GM18520 (cell line): Measurements from ENCODE around the gene PSMD13.

ENCODE experiments used
- ATAC-seq: cut with Tn5 transposase; IDR thresholded peaks from one replicate; pipeline ENCODE4 v1.9.1; 2021; ENCODE audit not compliant: unreplicated experiment

Gene PSMD13

GRCh38 chr11:270451-271318, 33.9 kb downstream of the PSMD13 start:
- ATAC-seq = no peak

- ATAC-seq = no peak
These were observed 34.5 kb downstream of the PSMD13 start for GRCh38 chr11:271319-271715.

GRCh38 chr11:272195-272930, 35.6 kb downstream of the PSMD13 start:
- ATAC-seq = no peak

GRCh38 chr11:272931-273198, 36.1 kb downstream of the PSMD13 start:
- no peak for ATAC-seq

- ATAC-seq = no peak
These were observed 39.4 kb downstream of the PSMD13 start for GRCh38 chr11:276219-276618.

GRCh38 chr11:278001-278951, 41.5 kb downstream of the PSMD13 start, which contains the start of gene NLRP6:
TSS of gene NLRP6 (plus strand) at chr11:278407. CDS start at chr11:278570, 163 bp downstream.
- ATAC-seq = no peak

DNA sequence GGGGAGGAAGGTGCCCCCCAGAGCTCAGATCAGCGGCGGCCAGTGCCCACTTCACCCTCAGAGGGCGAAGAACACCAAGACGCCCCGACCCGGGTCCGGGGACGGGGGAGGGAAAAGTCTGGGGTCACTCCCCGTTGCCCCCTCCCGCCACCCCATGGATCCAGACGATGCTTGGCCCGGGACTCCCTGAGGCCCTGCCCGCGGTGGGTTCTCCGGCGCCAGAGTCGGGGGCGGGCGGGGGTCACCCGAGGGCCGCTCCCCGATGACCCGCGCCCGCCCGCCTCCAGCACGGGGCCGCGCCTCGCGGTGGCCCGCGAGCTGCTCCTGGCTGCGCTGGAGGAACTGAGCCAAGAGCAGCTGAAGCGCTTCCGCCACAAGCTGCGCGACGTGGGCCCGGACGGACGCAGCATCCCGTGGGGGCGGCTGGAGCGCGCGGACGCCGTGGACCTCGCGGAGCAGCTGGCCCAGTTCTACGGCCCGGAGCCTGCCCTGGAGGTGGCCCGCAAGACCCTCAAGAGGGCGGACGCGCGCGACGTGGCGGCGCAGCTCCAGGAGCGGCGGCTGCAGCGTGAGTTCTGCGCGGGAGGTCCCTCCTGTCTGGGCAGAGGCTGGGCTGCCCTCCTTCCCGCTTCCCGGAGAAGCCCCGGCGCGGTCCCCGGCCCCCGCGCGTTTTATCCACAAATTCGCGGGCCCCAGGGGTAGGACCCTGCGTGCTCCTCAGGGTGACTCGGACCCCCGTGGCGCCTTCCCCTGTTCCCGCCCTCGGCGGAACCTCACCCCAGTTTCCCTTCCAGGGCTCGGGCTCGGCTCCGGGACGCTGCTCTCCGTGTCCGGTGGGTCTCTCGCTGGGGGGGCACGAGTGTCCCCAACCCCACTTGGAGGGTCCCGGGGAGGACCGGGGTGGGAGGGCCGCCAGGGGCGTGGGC, 42.5 kb downstream of the PSMD13 start:
- no peak for ATAC-seq

- no peak for ATAC-seq
These were observed 43.4 kb downstream of the PSMD13 start for GRCh38 chr11:279966-280705.

DNA sequence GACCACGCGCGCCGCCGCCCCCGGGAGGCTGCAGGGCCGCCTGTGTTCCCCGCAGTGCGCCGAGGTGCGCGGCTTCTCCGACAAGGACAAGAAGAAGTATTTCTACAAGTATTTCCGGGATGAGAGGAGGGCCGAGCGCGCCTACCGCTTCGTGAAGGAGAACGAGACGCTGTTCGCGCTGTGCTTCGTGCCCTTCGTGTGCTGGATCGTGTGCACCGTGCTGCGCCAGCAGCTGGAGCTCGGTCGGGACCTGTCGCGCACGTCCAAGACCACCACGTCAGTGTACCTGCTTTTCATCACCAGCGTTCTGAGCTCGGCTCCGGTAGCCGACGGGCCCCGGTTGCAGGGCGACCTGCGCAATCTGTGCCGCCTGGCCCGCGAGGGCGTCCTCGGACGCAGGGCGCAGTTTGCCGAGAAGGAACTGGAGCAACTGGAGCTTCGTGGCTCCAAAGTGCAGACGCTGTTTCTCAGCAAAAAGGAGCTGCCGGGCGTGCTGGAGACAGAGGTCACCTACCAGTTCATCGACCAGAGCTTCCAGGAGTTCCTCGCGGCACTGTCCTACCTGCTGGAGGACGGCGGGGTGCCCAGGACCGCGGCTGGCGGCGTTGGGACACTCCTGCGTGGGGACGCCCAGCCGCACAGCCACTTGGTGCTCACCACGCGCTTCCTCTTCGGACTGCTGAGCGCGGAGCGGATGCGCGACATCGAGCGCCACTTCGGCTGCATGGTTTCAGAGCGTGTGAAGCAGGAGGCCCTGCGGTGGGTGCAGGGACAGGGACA, 44.1 kb downstream of the PSMD13 start:
- no peak for ATAC-seq

- no peak for ATAC-seq
These were observed 44.8 kb downstream of the PSMD13 start for GRCh38 chr11:281486-282161.

DNA sequence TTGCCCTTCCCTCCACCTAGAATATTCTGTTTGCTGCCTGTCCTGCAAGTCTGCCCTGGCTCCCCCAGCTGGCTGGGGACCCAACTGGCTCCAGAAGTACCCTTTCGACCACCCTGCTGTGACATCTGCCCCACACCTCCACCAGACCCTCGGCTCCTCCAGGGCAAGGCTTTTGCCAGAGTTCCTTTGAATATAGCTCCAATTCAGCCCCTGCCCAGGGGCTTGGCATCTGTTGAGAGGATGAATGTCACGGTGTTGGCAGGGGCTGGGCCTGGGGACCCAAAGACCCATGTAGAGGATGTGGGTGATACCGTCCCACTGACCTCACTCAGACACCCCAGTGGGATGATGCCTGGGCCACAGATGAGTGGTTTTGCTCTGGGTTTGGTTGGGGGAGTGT, 45.4 kb downstream of the PSMD13 start:
- no peak for ATAC-seq

GRCh38 chr11:282630-283360, 46.0 kb downstream of the PSMD13 start:
- ATAC-seq = no peak

DNA sequence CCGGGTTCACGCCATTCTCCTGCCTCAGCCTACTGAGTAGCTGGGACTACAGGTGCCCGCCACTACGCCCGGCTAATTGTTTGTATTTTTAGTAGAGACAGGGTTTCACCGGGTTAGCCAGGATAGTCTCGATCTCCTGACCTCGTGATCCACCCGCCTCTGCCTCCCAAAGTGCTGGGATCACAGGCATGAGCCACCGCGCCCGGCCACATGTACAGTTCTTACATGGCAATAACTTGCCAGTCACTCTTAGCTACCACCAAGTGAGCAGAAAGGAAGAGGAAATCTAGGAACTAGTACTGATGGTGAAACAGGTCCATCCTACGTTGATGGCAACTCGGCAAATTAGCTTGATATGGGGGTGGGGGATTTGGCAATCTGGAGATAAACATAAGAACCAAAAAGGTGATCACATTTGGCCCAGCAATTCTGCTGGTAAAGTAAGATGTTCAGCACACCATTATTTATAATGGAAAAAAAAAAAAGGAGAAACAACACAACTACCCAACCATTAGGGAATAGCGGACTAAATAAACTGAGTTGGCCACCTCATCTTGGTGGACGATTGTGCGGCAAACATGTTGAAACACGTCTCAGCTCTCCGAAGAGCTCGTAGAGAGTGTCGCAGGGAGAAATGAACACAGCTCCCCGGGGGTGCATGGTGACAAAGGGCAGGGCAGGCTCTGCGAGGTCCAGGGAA, 46.8 kb downstream of the PSMD13 start:
- ATAC-seq = no peak

DNA sequence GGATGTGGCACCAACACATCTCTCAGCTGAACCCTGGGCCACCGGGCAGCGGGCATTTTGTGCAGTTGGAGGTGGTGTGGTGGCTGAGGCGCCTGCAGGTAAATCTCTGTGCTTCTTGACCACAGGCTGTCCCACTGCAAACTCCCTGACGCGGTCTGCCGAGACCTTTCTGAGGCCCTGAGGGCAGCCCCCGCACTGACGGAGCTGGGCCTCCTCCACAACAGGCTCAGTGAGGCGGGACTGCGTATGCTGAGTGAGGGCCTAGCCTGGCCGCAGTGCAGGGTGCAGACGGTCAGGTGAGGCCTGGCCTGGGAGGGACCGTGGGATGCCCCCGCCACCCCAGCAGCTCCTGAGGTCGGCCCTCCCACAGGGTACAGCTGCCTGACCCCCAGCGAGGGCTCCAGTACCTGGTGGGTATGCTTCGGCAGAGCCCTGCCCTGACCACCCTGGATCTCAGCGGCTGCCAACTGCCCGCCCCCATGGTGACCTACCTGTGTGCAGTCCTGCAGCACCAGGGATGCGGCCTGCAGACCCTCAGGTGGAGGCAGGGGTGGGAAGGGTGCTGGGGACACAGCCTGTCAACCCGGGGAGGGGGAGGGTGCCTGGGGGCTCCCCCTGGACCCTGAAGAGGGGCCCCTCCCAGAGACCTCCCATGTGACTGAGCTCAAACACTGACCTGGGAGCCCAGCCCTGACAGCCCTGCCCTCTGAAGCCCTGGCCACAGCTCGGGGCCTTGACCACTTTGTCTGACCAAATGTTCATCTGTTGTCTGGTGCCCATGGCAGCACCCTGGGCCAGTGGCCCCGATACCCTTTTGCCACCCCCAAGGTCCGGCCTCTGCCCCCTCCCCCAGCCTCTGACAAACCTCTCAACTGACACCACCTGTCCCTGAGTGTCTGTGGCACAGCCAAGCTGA, 47.6 kb downstream of the PSMD13 start:
- no peak for ATAC-seq

DNA sequence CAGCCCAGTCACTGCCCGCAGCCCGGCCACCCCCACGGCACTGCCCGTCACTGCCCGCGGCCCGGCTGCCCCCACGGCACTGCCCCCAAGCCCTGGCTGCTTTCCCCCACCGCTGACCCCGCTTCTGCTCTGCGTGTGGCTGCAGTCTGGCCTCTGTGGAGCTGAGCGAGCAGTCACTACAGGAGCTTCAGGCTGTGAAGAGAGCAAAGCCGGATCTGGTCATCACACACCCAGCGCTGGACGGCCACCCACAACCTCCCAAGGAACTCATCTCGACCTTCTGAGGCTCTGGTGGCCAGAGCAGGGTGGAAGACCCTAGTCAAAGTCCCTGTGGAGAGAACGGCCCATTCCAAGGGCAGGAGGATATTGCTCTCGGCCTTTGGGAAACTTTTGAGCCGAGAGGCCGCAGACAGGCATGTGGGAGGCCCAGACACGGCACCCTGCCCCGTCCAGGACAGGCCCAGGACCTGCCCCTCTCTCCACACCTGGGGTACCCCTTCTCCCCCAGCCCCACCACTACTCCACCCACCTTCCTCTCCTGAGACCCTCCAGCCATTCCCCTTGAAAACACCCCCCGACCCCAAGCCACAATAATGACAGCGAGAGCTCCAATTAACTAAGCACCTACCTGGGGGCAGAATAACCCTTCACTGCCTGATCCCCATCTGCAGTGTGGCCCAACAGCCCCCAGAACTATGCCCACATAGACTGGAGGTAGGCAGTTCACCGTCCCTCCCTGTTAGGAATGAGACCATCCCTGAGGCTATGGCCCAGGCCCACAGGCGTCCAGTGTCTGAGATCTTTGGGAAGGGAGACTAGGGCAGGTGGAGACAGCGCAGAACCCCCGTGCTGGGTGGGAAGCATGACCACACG, 48.5 kb downstream of the PSMD13 start:
- ATAC-seq = no peak
